ENCODE measurements around the gene SFPQ. TPM values are rescaled to one million over a fixed set of nuclear protein-coding genes. Genes with fewer than 3 reads are reported as not detected.

The SFPQ gene
- total RNA-seq, 6 donors from 2014 or later = 154 to 526 (median 209) TPM

- peak; percentile 80 to 90 for ATAC-seq (ENCODE audit: low FRiP score in 2 of 2)
- Histone ChIP-seq H3K27ac (peak overlapping the region; percentile 99 to 100 (median 100)), H3K27me3 (no peaks in the 10 kb centered on the region), H3K4me3 (peak overlapping the region; percentile 81 to 100 (median 94)), H3K9me3 (no peaks in the 10 kb centered on the region), H3K4me1 (peaks cover 35 to 49% (median 41%) of the 10 kb centered on the region in 4 donors), H3K36me3 (peaks cover 28 to 42% (median 37%) of the 10 kb centered on the region in 4 donors)
- peak; percentile 87 to 99 for DNase-seq
- 0% methylated on average over 2 to 30 of the region's 94 CpGs for WGBS, 2 donors
- TF ChIP-seq POLR2A (IDR thresholded peaks at IDR 0.05) (peak; percentile 22 to 69 (median 50)), CTCF (IDR thresholded peaks at IDR 0.05) (peak in 5 of 6 experiments; percentile 5 to 51 (median 49)), POLR2AphosphoS5 (IDR thresholded peaks at IDR 0.05) (peak; percentile 61 to 62), EP300 (IDR thresholded peaks at IDR 0.05) (no peak)
Measured at GRCh38 chr1:35192056-35192852, 691 bp downstream of the SFPQ start.

- ATAC-seq (ENCODE audit: low FRiP score in 2 of 2) = no peak
- H3K4me3 ChIP-seq = peak overlapping the region; percentile 81 to 100 (median 94)
- no peak for DNase-seq
- no peak for TF ChIP-seq POLR2AphosphoS5 (IDR thresholded peaks at IDR 0.05)
- peaks cover 41 to 52% (median 47%) of the 10 kb centered on the region in 4 donors for H3K4me1 ChIP-seq
- no peaks in the 10 kb centered on the region for H3K27me3 ChIP-seq
- H3K9me3 ChIP-seq = no peaks in the 10 kb centered on the region
- peaks cover 35 to 49% (median 44%) of the 10 kb centered on the region in 4 donors for H3K36me3 ChIP-seq
- WGBS, 2 donors = 0 to 1% methylated on average over 19 to 25 of the region's 25 CpGs
- peak overlapping the region; percentile 99 to 100 (median 100) for H3K27ac ChIP-seq
Measured at GRCh38 chr1:35191429-35192055, 1.4 kb downstream of the SFPQ start.

- ATAC-seq (ENCODE audit: low FRiP score in 2 of 2) (no peak), DNase-seq (no peak)
- TF ChIP-seq EP300 (IDR thresholded peaks at IDR 0.05) = no peak
- TF ChIP-seq CTCF (IDR thresholded peaks at IDR 0.05) = no peak
- H3K36me3 ChIP-seq = peaks cover 40 to 57% (median 52%) of the 10 kb centered on the region in 4 donors
- H3K9me3 ChIP-seq = no peaks in the 10 kb centered on the region
- peak overlapping the region; percentile 81 to 100 (median 94) for H3K4me3 ChIP-seq
- peaks cover 44 to 60% (median 52%) of the 10 kb centered on the region in 4 donors for H3K4me1 ChIP-seq
- no peaks in the 10 kb centered on the region for H3K27me3 ChIP-seq
- 8 to 9% methylated on average over 6 of the region's 6 CpGs for WGBS, 2 donors
- H3K27ac ChIP-seq = peak overlapping the region in 3 of 4 donors; percentile 100
Measured at GRCh38 chr1:35190784-35191183, 2.2 kb downstream of the SFPQ start.

DNA sequence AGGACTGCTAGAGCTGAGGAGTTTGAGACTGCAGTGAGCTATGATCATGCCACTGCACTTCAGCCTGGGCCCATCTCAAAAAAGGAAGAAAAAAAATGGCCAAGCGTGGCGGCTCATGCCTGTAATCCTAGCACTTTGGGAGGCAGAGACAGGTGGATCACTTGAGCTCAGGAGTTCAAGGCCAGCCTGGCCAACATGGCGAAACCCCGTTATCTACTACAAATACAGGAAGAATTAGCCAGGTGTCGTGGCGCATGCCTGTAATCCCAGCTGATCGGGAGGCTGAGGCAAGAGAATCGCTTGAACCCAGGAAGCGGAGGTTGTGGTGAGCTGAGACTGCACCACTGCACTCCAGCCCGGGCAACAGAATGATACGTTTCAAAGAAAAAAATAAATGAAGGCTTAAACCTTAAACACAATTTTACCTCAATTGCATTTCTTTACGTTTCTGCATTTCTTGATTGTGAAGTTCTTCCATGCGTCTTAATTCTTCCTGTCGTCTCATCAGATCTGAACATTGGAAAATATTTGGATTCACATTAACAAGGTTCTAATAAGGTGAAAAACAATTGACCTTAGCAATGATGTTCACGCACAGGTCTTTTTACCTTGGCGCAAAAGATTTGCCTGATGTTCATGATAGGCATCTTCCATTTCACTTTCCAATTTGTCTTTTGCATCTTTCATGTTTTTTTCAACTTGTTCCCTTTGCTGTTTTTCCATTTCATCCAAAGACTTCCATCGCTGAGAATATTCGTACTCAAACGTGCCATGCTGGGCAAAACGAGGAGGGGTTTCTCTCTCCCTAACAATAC, 4.2 kb downstream of the SFPQ start:
- Histone ChIP-seq H3K27ac (no peak overlapping the region), H3K36me3 (peaks cover 56 to 77% (median 70%) of the 10 kb centered on the region in 4 donors), H3K9me3 (no peaks in the 10 kb centered on the region), H3K27me3 (no peaks in the 10 kb centered on the region), H3K4me3 (peak overlapping the region in 1 of 4 donors; percentile 100), H3K4me1 (peaks cover 43 to 69% (median 53%) of the 10 kb centered on the region in 4 donors)
- ATAC-seq (ENCODE audit: low FRiP score in 2 of 2) (no peak), DNase-seq (no peak)
- TF ChIP-seq EP300 (IDR thresholded peaks at IDR 0.05) (no peak), POLR2AphosphoS5 (IDR thresholded peaks at IDR 0.05) (no peak), POLR2A (IDR thresholded peaks at IDR 0.05) (no peak), CTCF (IDR thresholded peaks at IDR 0.05) (no peak)
- 76 to 79% methylated on average over 20 of the region's 20 CpGs for WGBS, 2 donors

Data from upper lobe of left lung (tissue), 6 donors.